ENCODE measurements around the gene PARL.

- TF ChIP-seq CTCF (IDR thresholded peaks at IDR 0.05; ENCODE audit: low read length) (no peak), EZH2 (optimal IDR thresholded peaks at IDR 0.05; ENCODE audit: low read depth, low read length) (no peak), EZH2phosphoT487 (IDR thresholded peaks at IDR 0.05; ENCODE audit: low read length) (no peak)
Measured at GRCh38 chr3:183854318-183855035, 30.2 kb downstream of the PARL start.

Measured in MM.1S (cell line).